GM15510 (cell line): ENCODE results near the gene CHI3L2.

ENCODE experiments used
- POLR2A ChIP-seq: IDR thresholded peaks from 3 replicates; pipeline ENCODE4 v1.6.1; 2011; ENCODE audit warnings: borderline replicate concordance; ENCODE audit not compliant: insufficient read length; ENCODE audit errors: extremely low read depth

The CHI3L2 gene

DNA sequence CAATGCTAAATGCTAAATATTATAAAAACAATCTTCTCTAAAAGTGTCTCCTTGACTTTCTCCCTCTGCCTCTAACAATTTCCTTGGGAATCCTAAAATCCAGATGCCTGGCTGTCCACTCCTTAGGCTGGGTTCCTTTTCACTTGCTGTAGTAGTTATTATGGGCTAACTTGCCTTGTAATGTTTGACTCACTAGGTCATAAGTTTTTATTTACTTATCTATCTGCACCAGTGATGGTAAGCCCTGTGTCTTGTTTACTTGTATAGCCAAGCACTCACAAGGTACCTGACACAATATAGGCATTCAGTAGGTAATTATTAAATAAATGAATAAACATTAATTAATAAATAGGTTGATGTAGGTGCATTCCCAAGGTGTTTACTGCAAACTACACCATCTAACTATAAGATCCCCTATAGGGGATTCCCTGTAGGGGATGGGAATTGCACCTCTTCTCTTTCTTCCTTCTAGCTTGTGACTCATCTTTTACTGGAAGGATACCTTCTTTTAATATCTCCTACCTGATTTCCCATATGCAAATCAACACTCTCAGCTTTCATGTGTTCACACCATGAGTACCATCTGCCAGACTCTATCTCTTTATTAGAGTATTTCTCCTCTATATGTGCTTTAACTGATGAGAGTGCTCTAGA, 48.4 kb downstream of the CHI3L2 start:
- TF ChIP-seq POLR2A, result no peak

DNA sequence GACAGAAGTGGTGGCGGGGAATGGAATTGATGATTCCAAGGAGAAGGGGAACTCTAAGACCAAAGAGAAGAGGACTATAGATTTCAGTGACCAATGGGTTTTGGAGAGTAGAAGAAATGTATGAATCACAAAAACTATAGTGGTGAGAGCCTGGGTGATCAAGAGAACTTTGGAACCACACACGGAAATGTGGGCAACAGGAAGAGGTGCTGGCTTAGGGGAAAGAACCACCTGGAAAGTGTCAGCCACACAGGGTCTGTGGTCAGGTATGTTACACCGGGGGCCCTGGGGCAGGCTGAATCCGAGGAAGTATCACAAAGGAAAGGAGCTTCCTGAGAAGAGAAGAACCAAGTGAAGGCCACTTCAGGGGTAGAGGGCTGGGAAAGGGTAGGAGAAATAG, 51.6 kb downstream of the CHI3L2 start:
- TF ChIP-seq POLR2A, result no peak

DNA sequence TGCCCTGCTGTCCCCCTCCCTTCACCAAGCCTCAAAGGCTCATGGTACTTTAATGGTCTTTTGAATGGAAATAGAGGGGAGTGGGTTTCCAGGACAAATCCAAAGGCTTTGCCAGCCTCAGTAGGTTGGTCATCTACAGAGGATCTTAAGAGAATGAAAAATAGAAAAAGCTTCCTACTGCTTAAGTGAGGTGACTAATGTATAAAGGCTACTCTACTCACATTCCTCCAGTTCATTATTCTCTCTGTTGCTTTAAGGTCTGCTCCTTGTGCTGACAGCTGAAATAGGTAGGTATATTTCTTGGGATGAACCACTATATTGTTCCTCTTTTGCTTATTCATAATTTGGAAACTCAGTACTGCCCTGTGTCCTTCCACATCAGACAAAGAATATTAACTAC, 52.8 kb downstream of the CHI3L2 start:
- no peak for TF ChIP-seq POLR2A

DNA sequence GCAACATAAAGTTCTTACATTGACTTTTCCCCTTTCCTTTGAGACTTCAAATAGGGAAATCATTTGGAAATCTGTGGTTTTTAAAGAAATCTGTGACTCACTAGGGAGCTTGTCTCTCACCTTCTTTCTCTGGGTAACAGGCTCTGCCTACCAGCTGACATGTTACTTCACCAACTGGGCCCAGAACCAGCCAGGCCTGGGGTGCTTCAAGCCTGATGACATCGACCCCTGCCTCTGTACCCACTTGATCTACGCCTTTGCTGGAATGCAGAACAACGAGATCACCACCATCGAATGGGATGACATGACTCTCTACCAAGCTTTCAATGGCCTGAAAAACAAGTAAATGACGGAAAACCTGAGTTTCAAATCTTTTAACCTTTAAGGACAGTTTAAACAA, 53.9 kb downstream of the CHI3L2 start:
- TF ChIP-seq POLR2A, result no peak

DNA sequence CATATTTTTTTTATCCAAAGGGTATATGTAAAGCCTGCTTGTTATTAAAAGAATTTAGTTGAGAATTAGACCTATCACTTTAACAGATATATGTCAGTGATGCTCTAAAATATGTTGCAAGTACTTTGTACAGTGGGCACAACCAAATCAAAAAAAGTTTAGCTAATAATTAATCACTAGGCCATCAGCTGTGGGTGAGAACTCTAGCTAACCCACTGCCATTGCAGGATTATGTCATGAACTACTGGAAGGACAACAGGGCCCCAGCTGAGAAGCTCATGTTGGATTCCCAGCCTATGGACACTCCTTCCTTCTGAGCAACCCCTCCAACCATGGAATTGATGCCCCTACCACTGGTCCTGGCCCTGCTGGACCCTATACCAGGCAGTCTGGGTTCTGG, 56.3 kb downstream of the CHI3L2 start:
- no peak for TF ChIP-seq POLR2A

DNA sequence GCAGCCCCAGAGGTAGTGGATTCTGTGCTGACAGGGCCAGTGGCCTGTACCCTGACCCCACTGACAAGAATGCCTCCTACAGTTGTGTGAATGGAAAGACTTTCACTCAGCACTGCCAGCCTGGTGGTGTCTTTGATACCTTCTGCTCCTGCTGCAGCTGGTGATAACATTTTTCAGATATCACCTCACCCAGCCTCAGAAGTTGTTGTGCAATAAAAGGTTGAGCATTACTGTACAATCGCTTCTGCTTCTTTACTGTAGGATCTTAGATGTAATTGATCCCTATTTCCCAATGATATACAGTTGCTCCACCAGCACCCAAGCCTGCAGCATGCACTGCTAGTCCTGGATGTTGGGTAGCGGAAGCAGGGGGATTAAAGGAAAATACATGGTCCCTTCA, 58.4 kb downstream of the CHI3L2 start:
- no peak for TF ChIP-seq POLR2A

DNA sequence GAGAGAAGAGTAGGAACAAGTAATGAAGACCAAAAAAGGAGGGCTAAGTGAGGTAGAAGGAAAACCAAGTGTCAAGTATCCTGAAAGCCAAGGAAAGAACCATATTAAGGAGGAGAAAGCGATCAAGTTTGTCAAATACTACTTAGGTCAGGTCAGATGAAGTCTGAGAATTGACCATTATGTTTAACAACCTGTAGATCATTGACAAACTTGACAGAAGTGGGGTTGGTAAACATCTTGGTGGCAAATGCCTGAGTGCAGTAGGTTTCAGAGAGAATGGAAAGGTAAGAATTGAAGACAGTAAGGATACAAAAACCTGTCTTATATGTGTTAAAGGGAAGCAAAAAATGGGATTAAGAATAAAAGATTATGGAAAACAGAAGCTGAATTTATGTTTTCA, 59.4 kb downstream of the CHI3L2 start:
- TF ChIP-seq POLR2A, result no peak

DNA sequence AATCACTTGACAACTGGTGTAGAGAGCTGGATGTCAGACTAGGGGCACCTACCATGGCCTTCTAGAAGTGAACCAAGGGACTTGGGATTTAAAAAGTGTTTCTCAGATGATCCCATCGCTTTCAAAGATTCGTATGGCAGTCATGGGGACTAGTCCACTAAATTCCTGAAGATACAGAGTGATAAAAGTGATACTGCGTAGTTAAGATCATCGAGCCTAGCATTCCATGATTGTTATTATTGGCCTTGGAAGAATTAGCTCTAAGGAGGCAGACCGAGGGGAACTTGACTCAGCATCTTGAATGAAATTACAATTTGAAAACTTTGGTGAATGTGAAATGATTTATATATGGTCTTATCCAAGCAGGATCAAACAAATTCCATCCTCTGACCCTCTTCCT, 61.9 kb downstream of the CHI3L2 start:
- TF ChIP-seq POLR2A, result no peak

DNA sequence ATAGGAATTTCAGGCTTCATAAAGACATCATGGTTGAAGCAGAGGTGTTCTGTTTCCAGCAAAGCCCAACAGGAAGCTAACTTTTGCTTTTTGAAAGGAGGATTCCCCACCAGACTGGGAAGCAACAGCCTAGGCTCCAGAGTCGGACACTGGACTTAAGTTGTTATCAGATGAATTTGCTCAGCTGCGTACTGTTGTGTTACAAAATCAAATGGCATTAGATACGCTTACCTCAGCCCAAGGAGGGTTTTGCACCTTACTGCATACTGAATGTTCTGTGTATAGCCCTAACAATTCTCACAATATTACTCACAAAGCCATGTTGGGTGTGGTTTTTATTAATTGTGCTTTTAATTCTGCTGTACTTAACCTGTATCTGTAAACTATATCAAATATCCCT, 62.6 kb downstream of the CHI3L2 start:
- TF ChIP-seq POLR2A, result no peak

DNA sequence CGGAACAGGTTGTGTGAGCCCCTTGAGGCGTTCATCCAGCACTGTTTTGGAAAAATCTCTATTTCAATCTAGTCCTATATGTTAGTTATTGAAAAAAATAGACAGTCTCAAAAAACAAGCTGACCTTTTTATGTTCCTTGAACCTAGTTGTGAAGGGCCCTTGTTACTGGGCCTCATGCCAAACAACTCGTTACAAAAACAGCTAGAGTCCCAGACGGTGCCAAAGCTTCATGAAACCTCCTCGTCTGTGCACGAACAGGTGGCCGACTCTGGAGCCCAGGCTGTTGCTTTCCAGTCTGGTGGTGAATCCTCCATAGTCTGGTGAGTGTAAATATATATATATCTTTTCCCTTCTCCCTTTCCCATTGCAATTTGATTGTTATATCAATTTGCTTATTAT, 63.1 kb downstream of the CHI3L2 start, which contains the start of gene CHIA:
CHIA (plus strand) TSS at position 222 of the 400 bp plus-strand sequence. CDS start 19,617 bp downstream, outside the sequence.
- no peak for TF ChIP-seq POLR2A
